NB4 (cell line): ENCODE data around the gene POLA1.

Experiments
- POLR2A ChIP-seq: IDR thresholded peaks from 2 replicates; pipeline ENCODE4 v1.6.1; 2011; ENCODE audit warnings: mild to moderate bottlenecking; ENCODE audit not compliant: insufficient read length; ENCODE audit errors: extremely low read depth
- TF ChIP-seq, protein P1 (sequence below): IDR thresholded peaks from one replicate; pipeline ENCODE4 v1.5.1; 2012; ENCODE audit warnings: low read depth, low read length

DNA sequence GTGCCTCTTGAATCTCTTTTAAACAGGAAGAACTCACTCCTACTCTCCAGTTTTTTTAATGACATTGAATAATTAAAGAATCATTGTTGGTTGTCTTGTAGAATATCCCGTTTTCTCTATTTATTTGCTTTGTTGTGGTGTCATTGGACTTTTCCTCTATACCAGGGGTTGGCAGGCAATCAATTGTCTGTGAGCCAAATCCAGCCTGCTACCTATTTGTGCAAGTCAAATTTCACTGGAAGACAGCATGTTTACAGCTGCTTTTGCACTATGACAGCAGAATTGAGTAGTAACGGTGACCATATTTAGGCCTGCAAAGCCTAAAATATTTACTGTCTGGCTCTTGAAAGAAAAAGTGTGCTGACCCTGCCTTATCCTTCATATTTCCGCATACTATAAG, 34.8 kb downstream of the POLA1 start:
- TF ChIP-seq, protein P1, sequence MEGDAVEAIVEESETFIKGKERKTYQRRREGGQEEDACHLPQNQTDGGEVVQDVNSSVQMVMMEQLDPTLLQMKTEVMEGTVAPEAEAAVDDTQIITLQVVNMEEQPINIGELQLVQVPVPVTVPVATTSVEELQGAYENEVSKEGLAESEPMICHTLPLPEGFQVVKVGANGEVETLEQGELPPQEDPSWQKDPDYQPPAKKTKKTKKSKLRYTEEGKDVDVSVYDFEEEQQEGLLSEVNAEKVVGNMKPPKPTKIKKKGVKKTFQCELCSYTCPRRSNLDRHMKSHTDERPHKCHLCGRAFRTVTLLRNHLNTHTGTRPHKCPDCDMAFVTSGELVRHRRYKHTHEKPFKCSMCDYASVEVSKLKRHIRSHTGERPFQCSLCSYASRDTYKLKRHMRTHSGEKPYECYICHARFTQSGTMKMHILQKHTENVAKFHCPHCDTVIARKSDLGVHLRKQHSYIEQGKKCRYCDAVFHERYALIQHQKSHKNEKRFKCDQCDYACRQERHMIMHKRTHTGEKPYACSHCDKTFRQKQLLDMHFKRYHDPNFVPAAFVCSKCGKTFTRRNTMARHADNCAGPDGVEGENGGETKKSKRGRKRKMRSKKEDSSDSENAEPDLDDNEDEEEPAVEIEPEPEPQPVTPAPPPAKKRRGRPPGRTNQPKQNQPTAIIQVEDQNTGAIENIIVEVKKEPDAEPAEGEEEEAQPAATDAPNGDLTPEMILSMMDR, result no peak
- TF ChIP-seq POLR2A, result no peak
